GM23338 (cell line): ENCODE data around the gene GABARAP. TPM values are rescaled to one million over a fixed set of nuclear protein-coding genes. Genes with fewer than 3 reads are reported as not detected.

Experiments
- ATAC-seq: fragments of 200-7000 bp; cut with Tn5 transposase; 3 replicates; pipeline ENCODE4 v1.9.1; 2020
- DNase-seq: peaks from one replicate; pipeline ENCODE4 v3.0.0-alpha.2; 2015; ENCODE audit warnings: low spot score
- H2AFZ ChIP-seq: fragments of 200-600 bp; sonication (generic); 2 replicates; pipeline ENCODE4 v1.8.0; 2016; ENCODE audit warnings: antibody characterized with exemption, mild to moderate bottlenecking, moderate library complexity
- H3F3A ChIP-seq: fragments of 200-600 bp; sonication (generic); replicated peaks from 2 replicates; pipeline ENCODE4 v1.8.0; 2017; ENCODE audit warnings: antibody characterized with exemption, mixed run types, low read depth
- H3K27ac ChIP-seq: fragments of 200-600 bp; sonication (generic); 2 replicates; pipeline ENCODE4 v1.6.1; 2016; ENCODE audit warnings: low read depth
- H3K27me3 ChIP-seq: fragments of 200-600 bp; sonication (generic); 2 replicates; pipeline ENCODE4 v1.8.0; 2016; ENCODE audit warnings: mild to moderate bottlenecking, mixed run types, moderate library complexity; ENCODE audit not compliant: insufficient read depth
- H3K36me3 ChIP-seq: fragments of 200-600 bp; sonication (generic); 2 replicates; pipeline ENCODE4 v1.8.0; 2016; ENCODE audit warnings: mild to moderate bottlenecking; ENCODE audit not compliant: insufficient read depth
- H3K4me1 ChIP-seq: fragments of 200-600 bp; sonication (generic); 2 replicates; pipeline ENCODE4 v1.8.0; 2016; ENCODE audit warnings: mild to moderate bottlenecking, moderate library complexity; ENCODE audit not compliant: insufficient read depth
- H3K4me2 ChIP-seq: fragments of 200-600 bp; sonication (generic); 2 replicates; pipeline ENCODE4 v1.7.1; 2017; ENCODE audit warnings: mixed run types
- H3K4me3 ChIP-seq: fragments of 200-600 bp; sonication (generic); 2 replicates; pipeline ENCODE4 v1.6.1; 2016; ENCODE audit warnings: mixed run types
- H3K79me2 ChIP-seq: fragments of 200-600 bp; sonication (generic); replicated peaks from 2 replicates; pipeline ENCODE4 v1.8.0; 2017; ENCODE audit warnings: mild to moderate bottlenecking; ENCODE audit not compliant: insufficient read depth
- H3K9me2 ChIP-seq: fragments of 200-600 bp; sonication (generic); 2 replicates; pipeline ENCODE4 v1.8.0; 2017; ENCODE audit not compliant: insufficient read depth
- H4K20me1 ChIP-seq: fragments of 200-600 bp; sonication (generic); replicated peaks from 2 replicates; pipeline ENCODE4 v1.8.0; 2017; ENCODE audit warnings: mild to moderate bottlenecking; ENCODE audit not compliant: insufficient read depth
- H3K27ac Mint-ChIP-seq: 2 replicates; pipeline ENCODE4 v1.8.0; 2020; ENCODE audit warnings: inconsistent platforms, mild to moderate bottlenecking, moderate library complexity, mixed read lengths
- H3K27me3 Mint-ChIP-seq: 3 replicates; pipeline ENCODE4 v1.8.0; 2022; ENCODE audit warnings: low read depth, mild to moderate bottlenecking, moderate library complexity, mixed read lengths, inconsistent platforms; ENCODE audit not compliant: insufficient read depth, poor library complexity
- H3K36me3 Mint-ChIP-seq: 3 replicates; pipeline ENCODE4 v1.8.0; 2021; ENCODE audit warnings: low read depth, mild to moderate bottlenecking, inconsistent platforms, moderate library complexity, mixed read lengths
- H3K4me1 Mint-ChIP-seq: 3 replicates; pipeline ENCODE4 v1.8.0; 2020; ENCODE audit warnings: mild to moderate bottlenecking, inconsistent platforms, mixed read lengths
- H3K4me3 Mint-ChIP-seq: 3 replicates; pipeline ENCODE4 v1.8.0; 2021; ENCODE audit warnings: moderate library complexity, mild to moderate bottlenecking, inconsistent platforms, mixed read lengths
- H3K9me3 Mint-ChIP-seq: 3 replicates; pipeline ENCODE4 v1.8.0; 2020; ENCODE audit warnings: moderate library complexity, mild to moderate bottlenecking, inconsistent platforms, mixed read lengths
- CREB1 ChIP-seq: fragments of 250-450 bp; sonication (Bioruptor Pico); IDR thresholded peaks from 2 replicates; pipeline ENCODE4 v1.5.0; 2020; ENCODE audit warnings: low read depth, mild to moderate bottlenecking, moderate library complexity
- CTCF ChIP-seq, 2 experiments: fragments of 200-600 bp in 1 of 2; sonication (generic) in 1 of 2; conservative IDR thresholded peaks; 2 replicates each; pipeline versions ENCODE4 v1.5.1 to v1.6.1; 2016 to 2017; ENCODE audit warnings: antibody characterized with exemption in 2 of 2, low read depth in 2 of 2, mild to moderate bottlenecking in 2 of 2, moderate library complexity in 1 of 2
- ETS1 ChIP-seq: IDR thresholded peaks from 2 replicates; pipeline ENCODE4 v1.6.1; 2016; ENCODE audit warnings: antibody characterized with exemption
- EZH2 ChIP-seq: fragments of 200-600 bp; sonication (generic); IDR thresholded peaks from one replicate; pipeline ENCODE4 v1.8.0; 2017; ENCODE audit warnings: antibody characterized with exemption, mild to moderate bottlenecking, low read depth; ENCODE audit not compliant: unreplicated experiment
- EZH2phosphoT487 ChIP-seq: fragments of 200-600 bp; sonication (generic); IDR thresholded peaks from one replicate; pipeline ENCODE4 v1.8.1; 2018; ENCODE audit warnings: antibody characterized with exemption; ENCODE audit not compliant: unreplicated experiment
- JUNB ChIP-seq: IDR thresholded peaks from one replicate; pipeline ENCODE4 v1.6.1; 2016; ENCODE audit warnings: antibody characterized with exemption; ENCODE audit not compliant: unreplicated experiment
- NANOG ChIP-seq: IDR thresholded peaks from 2 replicates; pipeline ENCODE4 v1.6.1; 2016; ENCODE audit warnings: antibody characterized with exemption, borderline replicate concordance
- POLR2AphosphoS5 ChIP-seq: IDR thresholded peaks from 2 replicates; pipeline ENCODE4 v1.6.1; 2016; ENCODE audit warnings: antibody characterized with exemption, low read depth
- REST ChIP-seq: IDR thresholded peaks from one replicate; pipeline ENCODE4 v1.6.1; 2018; ENCODE audit warnings: antibody characterized with exemption; ENCODE audit not compliant: unreplicated experiment
- STAT1 ChIP-seq: IDR thresholded peaks from one replicate; pipeline ENCODE4 v1.6.1; 2016; ENCODE audit warnings: antibody characterized with exemption; ENCODE audit not compliant: unreplicated experiment
- ZNF114 ChIP-seq: fragments of 250-450 bp; sonication (Bioruptor Pico); IDR thresholded peaks from 2 replicates; pipeline ENCODE4 v1.5.0; 2020; ENCODE audit warnings: mild to moderate bottlenecking, moderate library complexity
- ZNF331 ChIP-seq: fragments of 250-450 bp; sonication (Bioruptor Pico); IDR thresholded peaks from 2 replicates; pipeline ENCODE4 v1.5.0; 2020; ENCODE audit warnings: low read depth, mild to moderate bottlenecking, moderate library complexity
- ZNF462 ChIP-seq: fragments of 250-450 bp; sonication (Bioruptor Pico); IDR thresholded peaks from 2 replicates; pipeline ENCODE4 v1.5.0; 2020; ENCODE audit warnings: mild to moderate bottlenecking, moderate library complexity
- polyA plus RNA-seq: library from polyadenylated mRNA; unstranded; fragments of >200 nt; fragmentation: Nextera tagmentation; extraction: Ambion mirVana; gene quantifications from 2 replicates; pipeline ENCODE4 v1.2.1, GENCODE V29; 2016
- total RNA-seq: library from RNA; depleted of rRNA; stranded (reverse); fragments of >200 nt; shearing (Covaris generic); gene quantifications from 2 replicates; pipeline ENCODE4 v1.2.3, GENCODE V29; 2014

The GABARAP gene
- total and polyA plus RNA-seq, 2 experiments from 2014 or later = 128 to 520 TPM

- H3K27me3 Mint-ChIP-seq = peaks cover 45% of the 10 kb centered on the region
- H3K27ac ChIP-seq = no peak overlapping the region; the same call in 1 of the 2 replicates
- H3K27me3 ChIP-seq = no peaks in the 10 kb centered on the region
- H3K4me1 Mint-ChIP-seq = peaks cover 60% of the 10 kb centered on the region
- no peak for ATAC-seq
- H3K9me3 Mint-ChIP-seq = no peaks in the 10 kb centered on the region; the same call in 1 of the 3 replicates
- H3K36me3 Mint-ChIP-seq = peaks cover 14% of the 10 kb centered on the region
- no peak for DNase-seq
- H3K27ac Mint-ChIP-seq = peak overlapping the region; percentile 86; the same call in 1 of the 2 replicates
- no peak overlapping the region for H2AFZ ChIP-seq
- H3K36me3 ChIP-seq = no peaks in the 10 kb centered on the region
- peaks cover 29% of the 10 kb centered on the region for H3K79me2 ChIP-seq
- peak overlapping the region; percentile 70 for H3K4me3 Mint-ChIP-seq
- peak overlapping the region; percentile 73 for H3K4me3 ChIP-seq
- H4K20me1 ChIP-seq = peaks cover 5% of the 10 kb centered on the region; the same call in 1 of the 2 replicates
- TF ChIP-seq REST (no peak), ETS1 (no peak), CTCF (conservative IDR thresholded peaks at IDR 0.05; ENCODE audit: low read depth in 2 of 2) (no peak), ZNF331 (no peak), CREB1 (CRISPR knock-in tag) (no peak), EZH2 (no peak), POLR2AphosphoS5 (no peak), EZH2phosphoT487 (no peak), STAT1 (no peak), NANOG (no peak), ZNF114 (CRISPR knock-in tag) (no peak), ZNF462 (CRISPR knock-in tag) (no peak), JUNB (no peak)
- peak overlapping the region; percentile 95 for H3K4me2 ChIP-seq
- H3K4me1 ChIP-seq = peaks cover 53% of the 10 kb centered on the region
- peaks cover 17% of the 10 kb centered on the region for H3F3A ChIP-seq
- H3K9me2 ChIP-seq = no peaks in the 10 kb centered on the region
Observed at GRCh38 chr17:7216242-7217112, 25.8 kb downstream of the GABARAP start.
